ENCODE measurements around the gene MTG2.

The MTG2 gene

GRCh38 chr20:62237514-62237800 is 54.6 kb downstream of the MTG2 start (continued):
- no peak for TF ChIP-seq AEBP2 (tag by site-specific recombination; IDR thresholded peaks at IDR 0.05; ENCODE audit: borderline replicate concordance)
- no peak for TF ChIP-seq ZNF341 (tag by site-specific recombination; IDR thresholded peaks at IDR 0.05; ENCODE audit: low read depth)
- no peak for TF ChIP-seq ZNF704 (tag by site-specific recombination; IDR thresholded peaks at IDR 0.05)
- no peak for TF ChIP-seq ZNF146 (tag by site-specific recombination; IDR thresholded peaks at IDR 0.05)
- no peak for TF ChIP-seq ZBTB48 (tag by site-specific recombination; IDR thresholded peaks at IDR 0.05)

GRCh38 chr20:62237801-62238568 is 55.2 kb downstream of the MTG2 start, which contains the start of gene OSBPL2:
TSS of gene OSBPL2 (plus strand) at chr20:62238521. CDS start at chr20:62256185, 17,664 bp downstream.
- H3K4me1 ChIP-seq (ENCODE audit: control insufficient read depth, insufficient read depth, low read length) = peaks cover 6% of the 10 kb centered on the region; the same call in 1 of the 2 replicates
- H3K27ac ChIP-seq (ENCODE audit: extremely low read depth, low read depth, low read length) = peak within 1 kb of the TSS; percentile 37; the same call in 1 of the 2 replicates
- peaks cover 0 to 29% of the 10 kb centered on the region in 2 experiments; a peak in 1 of 3 replicates for H3K36me3 ChIP-seq (ENCODE audit: control insufficient read depth in 2 of 2, insufficient read depth in 1 of 2, low read length in 2 of 2)
- no peaks in the 10 kb centered on the region for H3K9me3 ChIP-seq (ENCODE audit: control insufficient read depth, insufficient read depth, low read depth, low read length)
- ChIA-PET POLR2A (interaction anchor here (0.6 kb wide), 1 partner anchor 23 kb away, joined by 5 read pairs; no protein-coding TSS in a partner anchor), CTCF (no interaction called here)
- peak within 1 kb of the TSS; percentile 76 for H3K4me3 ChIP-seq (ENCODE audit: low read depth, low read length)
- no peak for TF ChIP-seq ZNF664 (tag by site-specific recombination; IDR thresholded peaks at IDR 0.05)
- no peak for TF ChIP-seq ZBTB48 (tag by site-specific recombination; IDR thresholded peaks at IDR 0.05)
- TF ChIP-seq ZNF184 (tag by site-specific recombination; IDR thresholded peaks at IDR 0.05) = no peak
- TF ChIP-seq ZBTB44 (tag by site-specific recombination; IDR thresholded peaks at IDR 0.05) = no peak
- TF ChIP-seq PRDM4 (tag by site-specific recombination; IDR thresholded peaks at IDR 0.05) = no peak
- TF ChIP-seq ZNF837 (tag by site-specific recombination; IDR thresholded peaks at IDR 0.05) = no peak
- TF ChIP-seq GLI2 (tag by site-specific recombination; IDR thresholded peaks at IDR 0.05; ENCODE audit: borderline replicate concordance, low read depth) = no peak
- TF ChIP-seq ZNF473 (tag by site-specific recombination; IDR thresholded peaks at IDR 0.05) = no peak
- no peak for TF ChIP-seq ZNF792 (tag by site-specific recombination; IDR thresholded peaks at IDR 0.05)
- TF ChIP-seq ZBTB6 (tag by site-specific recombination; IDR thresholded peaks at IDR 0.05) = 0 out of 2 replicates have a peak, but pooled peaks have one; percentile 2
- no peak for TF ChIP-seq ZNF449 (tag by site-specific recombination; IDR thresholded peaks at IDR 0.05)
- TF ChIP-seq ZBTB1 (tag by site-specific recombination; IDR thresholded peaks at IDR 0.05) = no peak
- no peak for TF ChIP-seq INSM2 (tag by site-specific recombination; IDR thresholded peaks at IDR 0.05)
- TF ChIP-seq ZNF223 (tag by site-specific recombination; IDR thresholded peaks at IDR 0.05) = no peak
- no peak for TF ChIP-seq CTCF (tag by site-specific recombination; IDR thresholded peaks at IDR 0.05)
- peak; percentile 49 for TF ChIP-seq ZNF335 (tag by site-specific recombination; conservative IDR thresholded peaks at IDR 0.05)
- peak; percentile 39; the same call in 1 of the 2 replicates for TF ChIP-seq KLF7 (tag by site-specific recombination; IDR thresholded peaks at IDR 0.05; ENCODE audit: borderline replicate concordance)
- no peak for TF ChIP-seq HOXD13 (CRISPR knock-in tag; IDR thresholded peaks at IDR 0.05; ENCODE audit: borderline replicate concordance)
